ENCODE data around the gene MANEAL.
"Not testable (repeated sequence)": the region's sequence is repeated elsewhere in the genome, so short reads cannot be mapped to it uniquely, and the experiment has no call there.

MANEAL gene

GRCh38 chr1:37793773-37794371 lies at the start of gene MANEAL:
MANEAL (plus strand) TSS chr1:37793847; CDS start chr1:37794183, 336 bp downstream.
- DNase-seq (ENCODE audit: low read depth in 3 of 3, low spot score in 1 of 3), result no peak

- DNase-seq (ENCODE audit: low read depth in 3 of 3, low spot score in 1 of 3), result no peak
Measured at GRCh38 chr1:37746806-37747205, 46.8 kb upstream of the MANEAL start.

GRCh38 chr1:37748565-37748964 lies 45.1 kb upstream of the MANEAL start:
- no peak for DNase-seq (ENCODE audit: low read depth in 3 of 3, low spot score in 1 of 3)

- no peak for DNase-seq (ENCODE audit: low read depth in 3 of 3, low spot score in 1 of 3)
Measured at GRCh38 chr1:37752213-37752582, 41.4 kb upstream of the MANEAL start.

- DNase-seq (ENCODE audit: low read depth in 3 of 3, low spot score in 1 of 3), result no peak
Measured at GRCh38 chr1:37752583-37753471, 40.8 kb upstream of the MANEAL start.

- DNase-seq (ENCODE audit: low read depth in 3 of 3, low spot score in 1 of 3), result no peak
Measured at GRCh38 chr1:37753473-37754321, 40.0 kb upstream of the MANEAL start.

- DNase-seq (ENCODE audit: low read depth in 3 of 3, low spot score in 1 of 3), result no peak
Measured at GRCh38 chr1:37755290-37755689, 38.4 kb upstream of the MANEAL start.

GRCh38 chr1:37755951-37756560 lies 37.6 kb upstream of the MANEAL start:
- no peak for DNase-seq (ENCODE audit: low read depth in 3 of 3, low spot score in 1 of 3)

- no peak for DNase-seq (ENCODE audit: low read depth in 3 of 3, low spot score in 1 of 3)
Measured at GRCh38 chr1:37759451-37759850, 34.2 kb upstream of the MANEAL start.

- DNase-seq (ENCODE audit: low read depth in 3 of 3, low spot score in 1 of 3), result no peak
Measured at GRCh38 chr1:37761416-37762095, 32.1 kb upstream of the MANEAL start.

GRCh38 chr1:37762516-37762915 lies 31.1 kb upstream of the MANEAL start:
- DNase-seq (ENCODE audit: low read depth in 3 of 3, low spot score in 1 of 3), result no peak

GRCh38 chr1:37763791-37764413 lies 29.7 kb upstream of the MANEAL start:
- DNase-seq (ENCODE audit: low read depth in 3 of 3, low spot score in 1 of 3), result no peak

- no peak for DNase-seq (ENCODE audit: low read depth in 3 of 3, low spot score in 1 of 3)
Measured at GRCh38 chr1:37764414-37764825, 29.2 kb upstream of the MANEAL start.

GRCh38 chr1:37764888-37765441 lies 28.7 kb upstream of the MANEAL start, which contains the start of gene EPHA10:
EPHA10 (minus strand) TSS chr1:37765120; CDS start chr1:37765066, 54 bp downstream.
- no peak for DNase-seq (ENCODE audit: low read depth in 3 of 3, low spot score in 1 of 3)

GRCh38 chr1:37765916-37766664 lies 27.6 kb upstream of the MANEAL start:
- DNase-seq (ENCODE audit: low read depth in 3 of 3, low spot score in 1 of 3), result no peak

GRCh38 chr1:37767488-37767887 lies 26.2 kb upstream of the MANEAL start:
- DNase-seq (ENCODE audit: low read depth in 3 of 3, low spot score in 1 of 3), result no peak

GRCh38 chr1:37771440-37771839 lies 22.2 kb upstream of the MANEAL start:
- not testable (repeated sequence) for DNase-seq (ENCODE audit: low read depth in 3 of 3, low spot score in 1 of 3)

GRCh38 chr1:37776946-37777516 lies 16.6 kb upstream of the MANEAL start:
- no peak for DNase-seq (ENCODE audit: low read depth in 3 of 3, low spot score in 1 of 3)

GRCh38 chr1:37778654-37779053 lies 15.0 kb upstream of the MANEAL start:
- DNase-seq (ENCODE audit: low read depth in 3 of 3, low spot score in 1 of 3), result no peak

Measured in stimulated activated CD4-positive, alpha-beta T cell treated with anti-CD3 and anti-CD28 coated beads, TNF-alpha, amount 100 ng/mL, for 1 hour (primary cell).